Upper lobe of right lung (tissue), 1 donor: ENCODE data around the gene SPATA46. TPM values are rescaled to one million over a fixed set of nuclear protein-coding genes. Genes with fewer than 3 reads are reported as not detected.

Experiments used
- microRNA-seq: library from miRNA; unstranded; fragments of <30 nt; microRNA quantifications from one replicate; pipeline ENCODE4 v1.2.0, GENCODE V29; 2020; ENCODE audit warnings: borderline microRNAs expressed
- total RNA-seq: library from RNA; stranded (reverse); fragmentation: NEBNext Ultra II Directional; extraction: Animal tissue kit (Norgen Biotek cat#: 25700); gene quantifications from one replicate; pipeline ENCODE4 v1.2.1, GENCODE V29; 2021
- donor health status: DM: no; HTN: yes; CAD: no; lungs with severe emphysema.

SPATA46 gene
- total RNA-seq, 1 donor from 2014 or later, result not detected

Small RNAs within 50 kb of the gene (microRNA-seq; reads per million reads assigned to microRNA genes)
- 2.8 reads per million, percentile 19 among the genes with 10 or more reads in this experiment for gene MIR556

Other genes with a start within 250 kb of the SPATA46 start
- 7.1 TPM for gene C1orf226, start 4.9 kb upstream of the SPATA46 start, total RNA-seq
- gene SH2D1B, start 35.3 kb upstream of the SPATA46 start, total RNA-seq, result 1.9 TPM
- 53.6 TPM for gene UHMK1, start 121.0 kb upstream of the SPATA46 start, total RNA-seq
- gene UAP1, start 184.9 kb upstream of the SPATA46 start, total RNA-seq, result 35.0 TPM